ENCODE measurements around the gene JMJD8. TPM values are rescaled to one million over a fixed set of nuclear protein-coding genes. Genes with fewer than 3 reads are reported as not detected.
A peak's percentile ranks its signal among the peaks of the same experiment; 100 is the strongest.

Gene JMJD8
- total and polyA plus RNA-seq, 9 of the 15 experiments (the other 6 are each of a cell fraction or from before 2014, with no cell fraction given) = 1.2 to 50.6 (median 29.3) TPM

DNA sequence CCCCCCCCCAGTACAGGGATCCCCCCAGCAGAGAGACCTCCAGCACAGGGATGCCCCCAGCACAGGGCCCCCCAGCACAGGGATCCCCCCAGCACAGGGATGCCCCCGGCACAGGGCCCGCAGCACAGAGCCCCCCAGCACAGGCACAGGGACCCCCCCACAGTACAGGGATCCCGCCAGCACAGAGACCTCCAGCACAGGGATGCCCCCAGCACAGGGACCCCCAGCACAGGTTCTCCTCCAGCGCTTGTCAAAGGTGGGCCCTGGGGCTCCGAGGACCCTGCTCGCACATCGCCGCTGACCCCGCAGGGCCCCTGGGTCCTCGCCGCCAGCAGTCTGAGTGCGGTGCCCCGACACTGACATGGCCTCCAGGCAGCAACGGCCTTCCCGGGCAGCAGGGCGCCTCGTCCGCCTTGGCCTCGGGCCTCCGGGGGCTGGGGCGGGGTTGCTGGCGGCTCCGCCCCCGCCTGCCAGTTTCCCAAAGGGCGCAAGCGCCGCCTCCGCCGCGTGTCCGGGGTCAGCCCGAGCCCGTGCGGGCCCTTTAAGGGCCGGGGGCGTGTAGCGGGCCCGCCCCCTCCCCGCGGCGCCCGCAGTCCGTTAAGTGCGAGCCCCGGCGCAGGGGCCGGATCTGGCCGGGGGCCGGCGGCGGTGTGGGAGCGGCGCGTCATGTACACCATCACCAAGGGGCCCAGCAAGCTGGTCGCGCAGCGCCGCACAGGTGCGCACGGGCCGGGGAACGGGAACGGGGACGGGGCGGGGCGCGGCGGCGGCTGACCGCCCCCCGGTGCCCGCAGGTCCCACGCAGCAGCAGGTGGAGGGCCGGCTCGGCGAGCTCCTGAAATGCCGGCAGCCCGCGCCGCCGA, 42.6 kb downstream of the JMJD8 start, which contains the start of gene MCRIP2 (continued):
- peak; percentile 45 for TF ChIP-seq RBBP5 (IDR thresholded peaks at IDR 0.05; ENCODE audit: borderline replicate concordance, insufficient read depth, low read length, poor library complexity, severe bottlenecking)
- TF ChIP-seq ZNF766 (CRISPR knock-in tag; conservative IDR thresholded peaks at IDR 0.05) = 0 out of 2 replicates have a peak, but pooled peaks have one; percentile 44
- TF ChIP-seq CHCHD3 (CRISPR knock-in tag; IDR thresholded peaks at IDR 0.05) = no peak
- peak; percentile 93 for TF ChIP-seq KDM5B (IDR thresholded peaks at IDR 0.05; ENCODE audit: insufficient replicate concordance, low read depth, low read length)
- peak; percentile 85 for TF ChIP-seq MYC (IDR thresholded peaks at IDR 0.05; ENCODE audit: low read depth, low read length)
- no peak for TF ChIP-seq MYC (CRISPR knock-in tag; IDR thresholded peaks at IDR 0.05; ENCODE audit: borderline replicate concordance, low read depth)
- peak; percentile 80 for TF ChIP-seq POLR2A (conservative IDR thresholded peaks at IDR 0.05)
- peak; percentile 45 for TF ChIP-seq NEUROD1 (IDR thresholded peaks at IDR 0.05; ENCODE audit: borderline replicate concordance, low read depth, low read length, partially characterized antibody)
- TF ChIP-seq, protein P1, sequence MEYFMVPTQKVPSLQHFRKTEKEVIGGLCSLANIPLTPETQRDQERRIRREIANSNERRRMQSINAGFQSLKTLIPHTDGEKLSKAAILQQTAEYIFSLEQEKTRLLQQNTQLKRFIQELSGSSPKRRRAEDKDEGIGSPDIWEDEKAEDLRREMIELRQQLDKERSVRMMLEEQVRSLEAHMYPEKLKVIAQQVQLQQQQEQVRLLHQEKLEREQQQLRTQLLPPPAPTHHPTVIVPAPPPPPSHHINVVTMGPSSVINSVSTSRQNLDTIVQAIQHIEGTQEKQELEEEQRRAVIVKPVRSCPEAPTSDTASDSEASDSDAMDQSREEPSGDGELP (CRISPR knock-in tag; IDR thresholded peaks at IDR 0.05; ENCODE audit: borderline replicate concordance) = peak; percentile 51; the same call in 1 of the 2 replicates
- TF ChIP-seq, protein P2, sequence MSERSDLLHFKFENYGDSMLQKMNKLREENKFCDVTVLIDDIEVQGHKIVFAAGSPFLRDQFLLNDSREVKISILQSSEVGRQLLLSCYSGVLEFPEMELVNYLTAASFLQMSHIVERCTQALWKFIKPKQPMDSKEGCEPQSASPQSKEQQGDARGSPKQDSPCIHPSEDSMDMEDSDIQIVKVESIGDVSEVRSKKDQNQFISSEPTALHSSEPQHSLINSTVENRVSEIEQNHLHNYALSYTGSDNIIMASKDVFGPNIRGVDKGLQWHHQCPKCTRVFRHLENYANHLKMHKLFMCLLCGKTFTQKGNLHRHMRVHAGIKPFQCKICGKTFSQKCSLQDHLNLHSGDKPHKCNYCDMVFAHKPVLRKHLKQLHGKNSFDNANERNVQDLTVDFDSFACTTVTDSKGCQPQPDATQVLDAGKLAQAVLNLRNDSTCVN (CRISPR knock-in tag; IDR thresholded peaks at IDR 0.05) = no peak

All from K562 (cell line).